Trophoblast cell (in vitro differentiated cells and primary cell): ENCODE measurements around the gene PSD4.

Source experiments
- DNase-seq, 2 donors: peaks; one replicate each; pipeline ENCODE4 v3.0.0-alpha.2; 2016
- H2AFZ ChIP-seq: 2 replicates; pipeline ENCODE4 v1.6.1; 2013; ENCODE audit warnings: low read length, moderate library complexity, mild to moderate bottlenecking; ENCODE audit not compliant: insufficient read depth, poor library complexity
- H2AK5ac ChIP-seq: 2 replicates; pipeline ENCODE4 v1.6.1; 2013; ENCODE audit warnings: mild to moderate bottlenecking, low read length
- H2BK120ac ChIP-seq: 2 replicates; pipeline ENCODE4 v1.6.1; 2013; ENCODE audit warnings: low read length, mild to moderate bottlenecking, moderate library complexity; ENCODE audit not compliant: insufficient read depth, poor library complexity
- H2BK12ac ChIP-seq: 2 replicates; pipeline ENCODE4 v1.6.1; 2013; ENCODE audit warnings: mild to moderate bottlenecking, low read length, moderate library complexity
- H2BK5ac ChIP-seq: 2 replicates; pipeline ENCODE4 v1.6.1; 2013; ENCODE audit warnings: low read length, low read depth, moderate library complexity, mild to moderate bottlenecking; ENCODE audit not compliant: poor library complexity
- H3K14ac ChIP-seq: 2 replicates; pipeline ENCODE4 v1.6.1; 2013; ENCODE audit warnings: mild to moderate bottlenecking, low read length
- H3K18ac ChIP-seq: 2 replicates; pipeline ENCODE4 v1.6.1; 2013; ENCODE audit warnings: mild to moderate bottlenecking, low read length
- H3K23ac ChIP-seq: 2 replicates; pipeline ENCODE4 v1.6.1; 2013; ENCODE audit warnings: low read length
- H3K27ac ChIP-seq: 2 replicates; pipeline ENCODE4 v1.5.1; 2013; ENCODE audit warnings: low read depth, mild to moderate bottlenecking, inconsistent platforms, low read length, moderate library complexity
- H3K27me3 ChIP-seq: 2 replicates; pipeline ENCODE4 v1.6.1; 2013; ENCODE audit warnings: inconsistent platforms, mild to moderate bottlenecking, low read length, moderate library complexity; ENCODE audit not compliant: insufficient read depth
- H3K36me3 ChIP-seq, 2 experiments: 1 replicate in 1 of 2; 2 replicates in 1 of 2; pipeline ENCODE4 v1.6.1; 2013; ENCODE audit warnings: low read length in 2 of 2, mild to moderate bottlenecking in 2 of 2, moderate library complexity in 1 of 2; ENCODE audit not compliant: insufficient read depth in 2 of 2, control insufficient read depth in 1 of 2
- H3K4ac ChIP-seq: 2 replicates; pipeline ENCODE4 v1.6.1; 2013; ENCODE audit warnings: low read depth, mild to moderate bottlenecking, low read length, moderate library complexity
- H3K4me1 ChIP-seq, 2 experiments: 1 replicate in 1 of 2; 2 replicates in 1 of 2; pipeline ENCODE4 v1.6.1; 2013; ENCODE audit warnings: low read length in 2 of 2, mild to moderate bottlenecking in 2 of 2, moderate library complexity in 1 of 2; ENCODE audit not compliant: insufficient read depth in 2 of 2, control insufficient read depth in 1 of 2
- H3K4me2 ChIP-seq: 2 replicates; pipeline ENCODE4 v1.6.1; 2013; ENCODE audit warnings: inconsistent platforms, mild to moderate bottlenecking, low read length, moderate library complexity
- H3K4me3 ChIP-seq: 2 replicates; pipeline ENCODE4 v1.5.1; 2013; ENCODE audit warnings: mild to moderate bottlenecking, low read depth, low read length, inconsistent platforms
- H3K79me1 ChIP-seq: one replicate; pipeline ENCODE4 v1.6.1; 2013; ENCODE audit warnings: low read length
- H3K79me2 ChIP-seq: 2 replicates; pipeline ENCODE4 v1.6.1; 2013; ENCODE audit warnings: low read length, mild to moderate bottlenecking; ENCODE audit not compliant: control insufficient read depth, insufficient read depth, poor library complexity
- H3K9ac ChIP-seq: 2 replicates; pipeline ENCODE4 v1.6.1; 2013; ENCODE audit warnings: mild to moderate bottlenecking, low read length
- H3K9me3 ChIP-seq: 2 replicates; pipeline ENCODE4 v1.6.1; 2013; ENCODE audit warnings: low read depth, mild to moderate bottlenecking, control low read depth, inconsistent platforms, low read length; ENCODE audit not compliant: insufficient read depth
- H4K12ac ChIP-seq: 2 replicates; pipeline ENCODE4 v1.6.1; 2013; ENCODE audit warnings: low read depth, mild to moderate bottlenecking, low read length, moderate library complexity
- H4K8ac ChIP-seq: 2 replicates; pipeline ENCODE4 v1.6.1; 2013; ENCODE audit warnings: low read depth, mild to moderate bottlenecking, low read length, moderate library complexity
- H4K91ac ChIP-seq: one replicate; pipeline ENCODE4 v1.6.1; 2013; ENCODE audit warnings: low read depth, mild to moderate bottlenecking, low read length, moderate library complexity
- WGBS: extraction: QIAGEN DNeasy Blood & Tissue Kit; methylation state at CpG from one replicate; pipeline ENCODE4 v1.1.7; 2013; ENCODE audit warnings: missing lambda C conversion rate; ENCODE audit not compliant: insufficient read length, insufficient coverage; ENCODE audit errors: extremely low coverage; 5-methylcytosine and 5-hydroxymethylcytosine counted together

PSD4 gene

DNA sequence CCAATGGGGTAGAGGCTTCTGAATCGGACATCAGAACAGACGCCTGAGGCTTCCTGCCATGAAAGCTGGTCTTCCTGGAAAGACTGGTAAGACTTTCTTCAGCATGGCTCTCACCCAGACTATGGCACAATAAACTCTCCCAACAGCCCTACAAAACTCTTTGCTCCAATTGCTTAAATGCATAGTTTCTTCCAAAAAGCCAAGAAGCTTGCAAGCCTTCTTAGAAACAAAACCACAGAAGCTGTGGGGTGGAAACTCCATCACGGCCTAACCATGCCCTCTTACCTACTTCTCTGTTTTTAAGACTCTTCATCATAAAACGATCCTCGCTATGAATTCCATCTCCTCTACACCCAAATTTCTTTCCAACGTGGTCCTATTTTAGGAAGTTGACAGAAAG lies 56.8 kb downstream of the PSD4 start:
- H2BK5ac ChIP-seq: no peak overlapping the region
- no peak overlapping the region for H3K4me3 ChIP-seq
- no peak overlapping the region for H4K91ac ChIP-seq
- H3K14ac ChIP-seq: no peak overlapping the region
- no peak overlapping the region for H4K8ac ChIP-seq
- H3K79me2 ChIP-seq: no peaks in the 10 kb centered on the region
- H2BK12ac ChIP-seq: no peak overlapping the region
- no peak overlapping the region for H3K23ac ChIP-seq
- no peaks in the 10 kb centered on the region for H3K9me3 ChIP-seq
- 100% methylated on average over 2 of the region's 6 CpGs for WGBS
- no peak overlapping the region for H3K4ac ChIP-seq
- no peak overlapping the region for H3K4me2 ChIP-seq
- H3K79me1 ChIP-seq: no peaks in the 10 kb centered on the region
- no peak overlapping the region for H2AFZ ChIP-seq
- no peak overlapping the region for H4K12ac ChIP-seq
- DNase-seq: no peak
- no peak overlapping the region for H2AK5ac ChIP-seq
- no peak overlapping the region for H2BK120ac ChIP-seq
- H3K27ac ChIP-seq: no peak overlapping the region
- no peak overlapping the region for H3K18ac ChIP-seq
- no peak overlapping the region for H3K9ac ChIP-seq
- no peaks in the 10 kb centered on the region for H3K36me3 ChIP-seq
- H3K4me1 ChIP-seq: no peaks in the 10 kb centered on the region
- no peaks in the 10 kb centered on the region for H3K27me3 ChIP-seq

DNA sequence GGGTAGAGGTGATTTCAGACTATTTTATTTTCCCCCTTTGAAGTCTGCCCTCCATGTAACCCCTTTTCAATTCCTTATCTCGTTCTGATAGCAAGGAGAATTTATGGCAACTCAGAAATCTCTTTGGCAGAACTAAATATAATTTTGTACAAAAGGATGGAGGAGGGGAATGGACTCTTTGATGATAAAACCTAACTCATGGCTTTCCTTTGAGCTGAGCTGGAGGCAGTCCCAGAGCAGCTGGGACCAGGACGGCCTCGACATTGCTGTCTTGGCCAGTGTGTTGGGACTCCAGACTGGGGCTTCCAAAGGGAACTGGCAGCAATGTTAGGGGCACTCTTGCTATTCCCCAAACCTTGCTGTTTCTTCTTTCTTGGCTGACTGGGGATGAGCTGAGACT lies 57.3 kb downstream of the PSD4 start:
- H3K27me3 ChIP-seq: no peaks in the 10 kb centered on the region
- no peak overlapping the region for H3K4me2 ChIP-seq
- no peak overlapping the region for H2BK120ac ChIP-seq
- no peak overlapping the region for H3K4me3 ChIP-seq
- DNase-seq: no peak
- H4K8ac ChIP-seq: no peak overlapping the region
- no peak overlapping the region for H2BK5ac ChIP-seq
- H3K79me2 ChIP-seq: no peaks in the 10 kb centered on the region
- no peak overlapping the region for H3K14ac ChIP-seq
- no peak overlapping the region for H3K4ac ChIP-seq
- no peaks in the 10 kb centered on the region for H3K79me1 ChIP-seq
- no peaks in the 10 kb centered on the region for H3K36me3 ChIP-seq
- no peak overlapping the region for H3K9ac ChIP-seq
- no peaks in the 10 kb centered on the region for H3K9me3 ChIP-seq
- H2BK12ac ChIP-seq: no peak overlapping the region
- no peaks in the 10 kb centered on the region for H3K4me1 ChIP-seq
- no peak overlapping the region for H4K12ac ChIP-seq
- H3K27ac ChIP-seq: no peak overlapping the region
- H2AFZ ChIP-seq: no peak overlapping the region
- H4K91ac ChIP-seq: no peak overlapping the region
- WGBS: no CpG with 5 or more reads among the region's 3 CpGs
- no peak overlapping the region for H2AK5ac ChIP-seq
- H3K18ac ChIP-seq: no peak overlapping the region
- no peak overlapping the region for H3K23ac ChIP-seq

DNA sequence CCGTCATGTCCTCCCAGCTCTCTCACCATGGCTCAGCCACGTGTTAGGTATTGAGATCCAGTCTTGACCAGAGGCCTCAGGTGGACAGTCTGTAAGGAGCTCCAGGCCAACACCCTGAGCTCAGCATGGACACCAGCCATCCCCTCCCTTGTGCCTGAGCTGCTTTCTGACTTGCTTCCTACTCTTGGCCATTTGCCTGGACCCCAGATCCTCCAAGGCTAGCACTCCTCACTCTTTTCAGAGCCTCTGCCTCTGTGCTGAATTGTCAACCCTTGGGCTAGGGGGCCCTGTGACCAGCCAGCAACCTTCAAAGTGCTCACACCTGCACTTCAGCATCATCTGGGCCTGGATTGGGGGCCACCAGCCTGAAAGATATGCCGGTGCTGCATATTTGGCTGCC lies 58.4 kb downstream of the PSD4 start:
- H3K18ac ChIP-seq: no peak overlapping the region
- no peak overlapping the region for H3K23ac ChIP-seq
- H3K9ac ChIP-seq: no peak overlapping the region
- H3K79me1 ChIP-seq: no peaks in the 10 kb centered on the region
- no peak overlapping the region for H3K4me3 ChIP-seq
- peaks cover 2% of the 10 kb centered on the region for H3K9me3 ChIP-seq
- no peaks in the 10 kb centered on the region for H3K4me1 ChIP-seq
- H3K14ac ChIP-seq: no peak overlapping the region
- H3K4ac ChIP-seq: no peak overlapping the region
- no peaks in the 10 kb centered on the region for H3K36me3 ChIP-seq
- no peak overlapping the region for H2BK5ac ChIP-seq
- no peak overlapping the region for H2BK120ac ChIP-seq
- no peak overlapping the region for H2AK5ac ChIP-seq
- no CpG with 5 or more reads among the region's 3 CpGs for WGBS
- no peaks in the 10 kb centered on the region for H3K79me2 ChIP-seq
- no peak overlapping the region for H2BK12ac ChIP-seq
- no peak overlapping the region for H4K91ac ChIP-seq
- H2AFZ ChIP-seq: no peak overlapping the region
- H3K27me3 ChIP-seq: no peaks in the 10 kb centered on the region
- no peak overlapping the region for H4K8ac ChIP-seq
- no peak overlapping the region for H3K27ac ChIP-seq
- DNase-seq: no peak
- no peak overlapping the region for H4K12ac ChIP-seq
- H3K4me2 ChIP-seq: no peak overlapping the region

DNA sequence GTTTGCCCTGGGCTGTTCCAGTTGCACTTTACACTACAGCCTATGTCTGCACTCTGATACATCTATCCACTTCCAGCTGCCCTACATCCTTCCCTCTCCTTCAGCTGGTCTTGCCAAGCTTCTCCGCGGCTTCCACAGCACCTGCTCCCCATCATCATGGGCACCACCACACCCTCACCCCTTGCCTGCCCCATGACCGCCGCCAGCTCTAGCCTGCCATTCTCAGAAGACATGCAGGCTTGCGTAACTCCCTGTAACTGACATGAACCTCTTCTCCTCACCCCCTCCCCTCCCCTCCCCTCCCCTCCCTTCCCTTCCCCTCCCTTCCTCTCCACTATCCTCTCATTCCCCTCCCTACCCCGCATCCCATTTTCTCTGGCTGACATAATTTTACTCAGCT lies 59.0 kb downstream of the PSD4 start:
- no peak overlapping the region for H2BK5ac ChIP-seq
- no peak overlapping the region for H4K91ac ChIP-seq
- WGBS: 80% methylated on average over 1 of the region's 6 CpGs
- H3K4me3 ChIP-seq: no peak overlapping the region
- no peak overlapping the region for H3K14ac ChIP-seq
- no peaks in the 10 kb centered on the region for H3K27me3 ChIP-seq
- H2AK5ac ChIP-seq: no peak overlapping the region
- H4K12ac ChIP-seq: no peak overlapping the region
- H3K4me2 ChIP-seq: no peak overlapping the region
- no peak overlapping the region for H2BK12ac ChIP-seq
- H2BK120ac ChIP-seq: no peak overlapping the region
- H3K4me1 ChIP-seq: peaks cover 0 to 2% of the 10 kb centered on the region in 2 experiments
- peaks cover 2% of the 10 kb centered on the region for H3K9me3 ChIP-seq
- no peaks in the 10 kb centered on the region for H3K36me3 ChIP-seq
- no peaks in the 10 kb centered on the region for H3K79me1 ChIP-seq
- no peaks in the 10 kb centered on the region for H3K79me2 ChIP-seq
- no peak overlapping the region for H3K27ac ChIP-seq
- H2AFZ ChIP-seq: no peak overlapping the region
- H3K23ac ChIP-seq: no peak overlapping the region
- no peak overlapping the region for H3K9ac ChIP-seq
- no peak overlapping the region for H3K18ac ChIP-seq
- H3K4ac ChIP-seq: no peak overlapping the region
- no peak for DNase-seq
- no peak overlapping the region for H4K8ac ChIP-seq
